K562 (cell line): ENCODE measurements around the gene NPAS2. TPM values are rescaled to one million over a fixed set of nuclear protein-coding genes. Genes with fewer than 3 reads are reported as not detected.

Experiments
- ATAC-seq: fragments of 200-7000 bp; cut with Tn5 transposase; 3 replicates; pipeline ENCODE4 v1.9.1; 2020; ENCODE audit warnings: moderate library complexity
- BruUV-seq: library from RNA; stranded (reverse); fragments of 400-500 nt; replicated peaks from 2 replicates; lab custom pipeline; 2021; lab: Mats Ljungman, UMichigan
- CTCF ChIA-PET: fragments of 300-600 bp; formaldehyde crosslinking; extraction: SDS; loops from one replicate; lab custom pipeline; 2021; ENCODE audit warnings: low intra/inter-chr PET ratio; lab: Yijun Ruan, JAX
- POLR2A ChIA-PET: fragments of 300-600, 350-650 bp; sonication (Branson Sonifier 250); formaldehyde crosslinking; extraction: SDS; loops from one replicate; lab custom pipeline; 2021; ENCODE audit warnings: antibody characterized with exemption, inconsistent platforms; lab: Yijun Ruan, JAX
- DNase-seq, 4 experiments: peaks; one replicate each; pipeline versions ENCODE4 v3.0.0 to v3.0.0-alpha.2; 2011 to 2018; ENCODE audit warnings: low spot score in 3 of 4, mixed read lengths in 3 of 4; ENCODE audit errors: extremely low read depth in 1 of 4
- FAIRE-seq: peaks from 2 replicates; lab custom pipeline; 2011; peaks lifted over from hg19 to GRCh38; lab: Jason Lieb, UNC
- H2AFZ ChIP-seq: 2 replicates; pipeline ENCODE4 v1.6.0; 2011; ENCODE audit warnings: low read depth, low read length, control low read depth, inconsistent platforms
- H3K27ac ChIP-seq: fragments of 200-600 bp; 3 replicates; pipeline ENCODE4 v1.8.0; 2011; ENCODE audit warnings: low read depth, mild to moderate bottlenecking, control low read depth, inconsistent platforms, low read length, moderate library complexity, mixed read lengths; ENCODE audit errors: extremely low read depth
- H3K27me3 ChIP-seq, 2 experiments: fragments of 300-600 bp in 1 of 2; 2 replicates in 1 of 2; 3 replicates in 1 of 2; pipeline versions ENCODE4 v1.6.0 to v1.8.0; 2011; ENCODE audit warnings: inconsistent platforms in 2 of 2, low read length in 2 of 2, mild to moderate bottlenecking in 1 of 2, mixed read lengths in 1 of 2, moderate library complexity in 1 of 2; ENCODE audit not compliant: control insufficient read depth in 2 of 2, insufficient read depth in 2 of 2
- H3K36me3 ChIP-seq: fragments of 300-600 bp; 3 replicates; pipeline ENCODE4 v1.8.0; 2011; ENCODE audit warnings: mild to moderate bottlenecking, low read length, inconsistent platforms; ENCODE audit not compliant: control insufficient read depth, insufficient read depth
- H3K4me1 ChIP-seq, 2 experiments: fragments of 200-600 bp in 1 of 2; replicated peaks in 1 of 2; 2 replicates in 1 of 2; 3 replicates in 1 of 2; pipeline versions ENCODE4 v1.5.1 to v1.8.0; 2011; ENCODE audit warnings: inconsistent platforms in 2 of 2, low read length in 2 of 2, mild to moderate bottlenecking in 1 of 2, mixed read lengths in 1 of 2, moderate library complexity in 1 of 2; ENCODE audit not compliant: control insufficient read depth in 2 of 2, insufficient read depth in 2 of 2
- H3K4me2 ChIP-seq: 2 replicates; pipeline ENCODE4 v1.6.1; 2011; ENCODE audit warnings: low read length, control low read depth, inconsistent platforms, mixed read lengths; ENCODE audit not compliant: insufficient read depth
- H3K4me3 ChIP-seq: fragments of 200-600 bp; sonication (generic), shearing (Covaris generic); 2 replicates; pipeline ENCODE4 v1.5.1; 2016; ENCODE audit warnings: control low read depth, inconsistent platforms
- H3K79me2 ChIP-seq: fragments of 200-600 bp; 3 replicates; pipeline ENCODE4 v1.8.0; 2011; ENCODE audit warnings: low read length, inconsistent platforms; ENCODE audit not compliant: control insufficient read depth, insufficient read depth
- H3K9ac ChIP-seq, 2 experiments: 2 replicates each; pipeline versions ENCODE4 v1.6.0 to v1.6.1; 2011; ENCODE audit warnings: low read depth in 2 of 2, low read length in 2 of 2, control low read depth in 1 of 2, inconsistent platforms in 1 of 2, mild to moderate bottlenecking in 1 of 2, mixed read lengths in 1 of 2; ENCODE audit not compliant: insufficient read depth in 1 of 2
- H3K9me1 ChIP-seq: one replicate; pipeline ENCODE4 v1.6.0; 2011; ENCODE audit warnings: inconsistent platforms, mild to moderate bottlenecking, low read length, moderate library complexity; ENCODE audit not compliant: control insufficient read depth, insufficient read depth
- H3K9me3 ChIP-seq: replicated peaks from 2 replicates; pipeline ENCODE4 v1.5.1; 2011; ENCODE audit warnings: low read depth, low read length, inconsistent platforms; ENCODE audit not compliant: control insufficient read depth, insufficient read depth
- H4K20me1 ChIP-seq: replicated peaks from 2 replicates; pipeline ENCODE4 v1.6.1; 2011; ENCODE audit warnings: low read length, inconsistent platforms, mixed read lengths; ENCODE audit not compliant: control insufficient read depth, insufficient read depth
- KHSRP ChIP-seq: fragments of 450-650 bp; IDR thresholded peaks from 2 replicates; pipeline ENCODE4 v1.6.1; 2017
- KLF16 ChIP-seq: IDR thresholded peaks from 2 replicates; pipeline ENCODE4 v1.6.1; 2016; ENCODE audit warnings: antibody characterized with exemption
- L3MBTL2 ChIP-seq: fragments of 450-650 bp; IDR thresholded peaks from 2 replicates; pipeline ENCODE4 v1.6.1; 2016; ENCODE audit warnings: mild to moderate bottlenecking, moderate library complexity
- MBD2 ChIP-seq: sonication (generic); IDR thresholded peaks from 2 replicates; pipeline ENCODE4 v1.6.1; 2016; ENCODE audit warnings: low read depth, borderline replicate concordance
- NR2C2 ChIP-seq, 2 experiments: fragments of 200-800 bp in 1 of 2; sonication (Bioruptor generic) in 1 of 2; sonication (generic) in 1 of 2; formaldehyde crosslinking in 1 of 2; IDR thresholded peaks; 2 replicates each; pipeline versions ENCODE4 v1.6.1 to v1.8.0; 2016 to 2022; ENCODE audit warnings: mild to moderate bottlenecking in 1 of 2, missing compliant biosample characterization in 1 of 2, missing genetic modification characterization in 1 of 2, missing genetic modification reagents in 1 of 2
- POU5F1 ChIP-seq: fragments of 150-350 bp; IDR thresholded peaks from 2 replicates; pipeline ENCODE4 v1.6.1; 2014; ENCODE audit warnings: borderline replicate concordance, low read length, low read depth, mild to moderate bottlenecking; ENCODE audit not compliant: partially characterized antibody
- SFPQ ChIP-seq: fragments of 200-400 bp; formaldehyde crosslinking; IDR thresholded peaks from 2 replicates; pipeline ENCODE4 v1.6.1; 2017; ENCODE audit warnings: mild to moderate bottlenecking, low read depth, low read length, moderate library complexity
- SIRT6 ChIP-seq: IDR thresholded peaks from one replicate; pipeline ENCODE4 v1.6.1; 2012; ENCODE audit warnings: low read depth, mild to moderate bottlenecking, control low read depth, inconsistent platforms, low read length, moderate library complexity
- U2AF2 ChIP-seq: fragments of 200-400 bp; formaldehyde crosslinking; optimal IDR thresholded peaks from 2 replicates; pipeline ENCODE3; 2017; ENCODE audit warnings: low read depth, mild to moderate bottlenecking, low read length
- ZNF174 ChIP-seq: fragments of 250-450 bp; sonication (Bioruptor Pico); IDR thresholded peaks from 2 replicates; pipeline ENCODE4 v1.4.0; 2020; ENCODE audit warnings: mild to moderate bottlenecking
- ZNF175 ChIP-seq: fragments of 200-800 bp; sonication (Bioruptor generic); IDR thresholded peaks from 2 replicates; pipeline ENCODE4 v1.6.1; 2016; ENCODE audit warnings: low read depth, mild to moderate bottlenecking, missing genetic modification characterization, missing compliant biosample characterization
- ZNF76 ChIP-seq: fragments of 250-450 bp; sonication (Bioruptor Pico); IDR thresholded peaks from 2 replicates; pipeline ENCODE4 v1.4.0; 2020; ENCODE audit warnings: mild to moderate bottlenecking, moderate library complexity, borderline replicate concordance
- WGBS: fragments of 100-300 bp; shearing (Covaris generic); methylation state at CpG from one replicate; pipeline ENCODE4 v1.1.6; 2016; ENCODE audit warnings: low coverage, mixed read lengths; ENCODE audit not compliant: insufficient coverage; ENCODE audit errors: missing lambda C conversion rate; 5-methylcytosine and 5-hydroxymethylcytosine counted together
- in situ Hi-C: fragments of 300-500 bp; cut with MboI; formaldehyde crosslinking; loops from 4 replicates; pipeline ENCODE4 v1.15.0; 2018; ENCODE audit warnings: inconsistent platforms, mixed read lengths
- intact Hi-C: fragments of 100-400 bp; cut with micrococcal nuclease; formaldehyde crosslinking; loops from 2 replicates; pipeline ENCODE4 v1.14.2; 2022
- polyA plus RNA-seq, 8 experiments: library from polyadenylated mRNA; depleted of rRNA in 4 of 8; stranded (reverse) in 5 of 8; unstranded in 3 of 8; fragments of >200 nt; fragmentation: Nextera tagmentation in 2 of 8; fragmentation: Illumina TruSeq in 1 of 8; extraction: Ambion mirVana in 2 of 8; extraction: Trizol in 1 of 8; gene quantifications; 2 replicates each; pipeline versions ENCODE4 v1.2.1 to v1.2.3, GENCODE V29; 2011 to 2014; ENCODE audit warnings: inconsistent platforms in 1 of 8, missing spikeins in 1 of 8
- total RNA-seq, 7 experiments: library from RNA; depleted of rRNA in 6 of 7; stranded (reverse); fragments of >200 nt in 6 of 7; fragmentation: Illumina TruSeq in 2 of 7; extraction: Trizol in 2 of 7; gene quantifications; 2 replicates each; pipeline versions ENCODE4 v1.2.1 to v1.2.3, GENCODE V29; 2011 to 2021; ENCODE audit warnings: low replicate concordance in 1 of 7

The NPAS2 gene
- total and polyA plus RNA-seq, 9 of the 15 experiments (the other 6 are each of a cell fraction or from before 2014, with no cell fraction given), result 0.06 to 0.29 (median 0.07) TPM; not detected in 5

DNA sequence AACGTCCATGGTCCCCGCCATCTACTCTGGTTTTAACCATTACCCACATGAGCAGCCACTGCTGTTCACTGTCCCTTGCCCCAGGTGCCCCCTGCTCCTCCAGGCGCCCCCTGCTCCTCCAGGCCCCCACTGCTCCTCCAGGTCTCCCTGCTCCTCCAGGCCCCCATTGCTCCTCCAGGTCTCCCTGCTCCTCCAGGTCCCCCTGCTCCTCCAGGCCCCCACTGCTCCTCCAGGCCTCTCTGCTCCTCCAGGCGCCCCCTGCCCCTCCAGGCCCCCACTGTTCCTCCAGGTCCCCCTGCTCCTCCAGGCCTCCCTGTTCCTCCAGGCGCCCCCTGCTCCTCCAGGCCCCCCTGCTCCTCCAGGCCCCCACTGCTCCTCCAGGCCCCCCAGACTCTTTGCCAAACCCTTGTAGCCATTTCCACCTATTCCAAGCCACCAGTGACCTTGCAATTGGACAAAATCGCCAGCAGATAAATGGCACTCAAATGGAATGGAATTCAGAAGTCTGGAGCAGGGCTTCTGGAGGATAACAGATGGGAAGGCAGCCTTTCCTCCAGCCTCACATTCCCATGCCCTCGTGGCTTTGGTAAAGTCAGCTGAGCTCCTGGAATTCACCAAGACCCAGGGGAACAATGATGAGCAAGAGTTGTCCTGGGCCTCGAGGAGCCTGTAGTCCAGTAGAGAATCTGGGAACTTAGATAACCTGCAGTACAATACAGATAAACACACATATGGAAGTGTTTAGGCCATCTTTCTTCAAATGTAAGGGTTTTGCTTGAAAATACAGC, 168.9 kb downstream of the NPAS2 start:
- ATAC-seq (no peak), DNase-seq (no peak), FAIRE-seq (no peak)
- 0% methylated on average over 5 of the region's 8 CpGs for whole genome bisulfite sequencing
- no peak overlapping the region for H3K4me3 ChIP-seq
- intact Hi-C loops (loop anchor here (10.0 kb wide), 2 partner anchors 164 to 564 kb away; partner anchors contain the start of gene NPAS2), in situ Hi-C loops (no loop called here)
- peaks cover 24 to 44% of the 10 kb centered on the region in 2 experiments; a peak in 4 of 5 replicates for H3K27me3 ChIP-seq
- peaks cover 0 to 4% of the 10 kb centered on the region in 2 experiments; a peak in 2 of 5 replicates for H3K4me1 ChIP-seq
- no peaks in the 10 kb centered on the region for H3K79me2 ChIP-seq
- H2AFZ ChIP-seq, result no peak overlapping the region
- H4K20me1 ChIP-seq, result peaks cover 7% of the 10 kb centered on the region; the same call in 1 of the 2 replicates
- no peaks in the 10 kb centered on the region for H3K9me3 ChIP-seq
- ChIA-PET POLR2A (interaction anchor here (1.1 to 2.5 kb wide), 3 partner anchors 12 to 13 kb away, joined by 3 to 13 read pairs (median 8); partner anchors contain the start of gene RPL31), CTCF (no interaction called here)
- H3K36me3 ChIP-seq, result no peaks in the 10 kb centered on the region
- no TSS peak for BruUV-seq
- TF ChIP-seq SFPQ (no peak), SIRT6 (no peak), ZNF175 (CRISPR knock-in tag) (no peak), POU5F1 (no peak), U2AF2 (no peak), ZNF174 (CRISPR knock-in tag) (no peak), MBD2 (no peak), KHSRP (no peak), L3MBTL2 (no peak), NR2C2 (CRISPR knock-in tag; IDR thresholded peaks at IDR 0.05) (no peak), NR2C2 (tag; IDR thresholded peaks at IDR 0.05) (no peak), ZNF76 (CRISPR knock-in tag) (no peak), KLF16 (no peak)
- no peak overlapping the region for H3K9ac ChIP-seq
- H3K27ac ChIP-seq, result no peak overlapping the region
- no peak overlapping the region for H3K4me2 ChIP-seq
- no peaks in the 10 kb centered on the region for H3K9me1 ChIP-seq
